ENCODE measurements around the gene SH3BGR. TPM values are rescaled to one million over a fixed set of nuclear protein-coding genes. Genes with fewer than 3 reads are reported as not detected.

SH3BGR gene
- total and polyA plus RNA-seq, 2 donors (not counting 1 experiment from before 2014, with no cell fraction given) = 1.8 to 6.8 TPM

DNA sequence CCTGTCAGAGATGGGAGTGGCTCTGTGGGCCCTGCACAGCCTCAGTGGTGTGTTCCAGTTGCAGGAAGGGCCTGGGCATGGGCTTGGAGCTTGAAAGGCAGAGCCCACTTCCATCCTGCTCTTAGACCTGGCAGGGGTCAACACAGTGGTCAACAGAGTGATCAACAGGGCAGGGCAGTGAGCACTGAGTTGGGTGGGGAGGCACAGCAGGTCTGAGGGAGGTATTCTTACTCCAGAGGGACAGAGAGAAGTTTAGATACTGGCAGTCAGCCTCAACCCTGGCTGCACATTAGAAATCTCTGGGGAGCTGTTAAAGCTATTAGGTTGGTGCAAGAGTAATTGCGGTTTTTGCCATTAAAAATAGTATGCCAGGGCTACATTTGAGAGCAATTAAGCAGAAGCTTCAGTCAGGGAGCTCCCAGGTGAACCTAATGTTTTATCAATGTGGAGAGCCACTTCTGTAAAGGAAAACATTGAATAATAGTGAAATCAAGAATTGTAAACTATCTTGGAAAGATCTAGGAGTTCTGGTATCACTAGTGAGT, 37.7 kb downstream of the SH3BGR start:
- Histone ChIP-seq H3K9ac (ENCODE audit: insufficient read depth, low read length) (no peak overlapping the region), H3K4me3 (replicated peaks in 1 of 4; ENCODE audit: control extremely low read depth in 1 of 4, insufficient read depth in 1 of 4, low read depth in 3 of 4, low read length in 4 of 4) (no peak overlapping the region), H2AFZ (ENCODE audit: low read length) (no peak overlapping the region), H3K27me3 (ENCODE audit: control insufficient read depth, insufficient read depth, low read length) (no peaks in the 10 kb centered on the region), H3K79me2 (ENCODE audit: control insufficient read depth, insufficient read depth, low read length) (no peaks in the 10 kb centered on the region), H4K20me1 (ENCODE audit: control insufficient read depth, extremely low read depth, insufficient read depth, low read length) (no peaks in the 10 kb centered on the region), H3K27ac (ENCODE audit: insufficient read depth, low read length) (no peak overlapping the region), H3K4me1 (ENCODE audit: control insufficient read depth, extremely low read depth, insufficient read depth, low read length) (no peaks in the 10 kb centered on the region), H3K4me2 (ENCODE audit: extremely low read depth, insufficient read depth, low read length) (no peak overlapping the region), H3K36me3 (ENCODE audit: control insufficient read depth, insufficient read depth, low read length) (no peaks in the 10 kb centered on the region), H3K9me3 (ENCODE audit: control insufficient read depth, insufficient read depth, low read depth, low read length) (no peaks in the 10 kb centered on the region)
- DNase-seq (ENCODE audit: low read depth in 2 of 2) = no peak
- TF ChIP-seq EZH2 (IDR thresholded peaks at IDR 0.05; ENCODE audit: low read length, missing control alignments) = no peak
- TF ChIP-seq, protein P1, sequence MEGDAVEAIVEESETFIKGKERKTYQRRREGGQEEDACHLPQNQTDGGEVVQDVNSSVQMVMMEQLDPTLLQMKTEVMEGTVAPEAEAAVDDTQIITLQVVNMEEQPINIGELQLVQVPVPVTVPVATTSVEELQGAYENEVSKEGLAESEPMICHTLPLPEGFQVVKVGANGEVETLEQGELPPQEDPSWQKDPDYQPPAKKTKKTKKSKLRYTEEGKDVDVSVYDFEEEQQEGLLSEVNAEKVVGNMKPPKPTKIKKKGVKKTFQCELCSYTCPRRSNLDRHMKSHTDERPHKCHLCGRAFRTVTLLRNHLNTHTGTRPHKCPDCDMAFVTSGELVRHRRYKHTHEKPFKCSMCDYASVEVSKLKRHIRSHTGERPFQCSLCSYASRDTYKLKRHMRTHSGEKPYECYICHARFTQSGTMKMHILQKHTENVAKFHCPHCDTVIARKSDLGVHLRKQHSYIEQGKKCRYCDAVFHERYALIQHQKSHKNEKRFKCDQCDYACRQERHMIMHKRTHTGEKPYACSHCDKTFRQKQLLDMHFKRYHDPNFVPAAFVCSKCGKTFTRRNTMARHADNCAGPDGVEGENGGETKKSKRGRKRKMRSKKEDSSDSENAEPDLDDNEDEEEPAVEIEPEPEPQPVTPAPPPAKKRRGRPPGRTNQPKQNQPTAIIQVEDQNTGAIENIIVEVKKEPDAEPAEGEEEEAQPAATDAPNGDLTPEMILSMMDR (conservative IDR thresholded peaks at IDR 0.05 in 1 of 2, IDR thresholded peaks at IDR 0.05 in 1 of 2; ENCODE audit: low read depth in 1 of 2, low read length in 2 of 2) = no peak

DNA sequence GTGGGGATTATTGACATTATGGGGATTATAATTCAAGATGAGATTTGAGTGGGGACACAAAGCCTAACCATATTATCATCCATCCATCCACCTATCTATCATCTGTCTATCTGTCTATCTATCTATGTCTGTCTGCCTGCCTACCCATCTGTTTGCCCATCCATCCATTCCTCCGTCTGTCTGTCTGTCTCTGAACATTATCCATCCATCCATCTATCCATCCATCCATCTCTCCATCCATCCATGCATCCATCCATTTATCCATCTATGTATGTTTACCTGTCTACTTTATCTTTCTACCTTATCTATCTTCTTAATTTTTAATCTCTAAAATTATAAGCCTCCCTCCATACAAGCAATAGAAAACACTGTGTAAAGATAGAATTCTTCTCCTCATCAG, 47.4 kb downstream of the SH3BGR start:
- Histone ChIP-seq H3K27ac (ENCODE audit: insufficient read depth, low read length) (no peak overlapping the region), H3K79me2 (ENCODE audit: control insufficient read depth, insufficient read depth, low read length) (no peaks in the 10 kb centered on the region), H3K36me3 (ENCODE audit: control insufficient read depth, insufficient read depth, low read length) (no peaks in the 10 kb centered on the region), H3K9me3 (ENCODE audit: control insufficient read depth, insufficient read depth, low read depth, low read length) (no peaks in the 10 kb centered on the region), H2AFZ (ENCODE audit: low read length) (no peak overlapping the region), H3K4me3 (replicated peaks in 1 of 4; ENCODE audit: control extremely low read depth in 1 of 4, insufficient read depth in 1 of 4, low read depth in 3 of 4, low read length in 4 of 4) (no peak overlapping the region), H3K4me2 (ENCODE audit: extremely low read depth, insufficient read depth, low read length) (no peak overlapping the region), H3K27me3 (ENCODE audit: control insufficient read depth, insufficient read depth, low read length) (no peaks in the 10 kb centered on the region), H3K4me1 (ENCODE audit: control insufficient read depth, extremely low read depth, insufficient read depth, low read length) (no peaks in the 10 kb centered on the region), H3K9ac (ENCODE audit: insufficient read depth, low read length) (no peak overlapping the region), H4K20me1 (ENCODE audit: control insufficient read depth, extremely low read depth, insufficient read depth, low read length) (no peaks in the 10 kb centered on the region)
- no peak for TF ChIP-seq EZH2 (IDR thresholded peaks at IDR 0.05; ENCODE audit: low read length, missing control alignments)
- TF ChIP-seq, protein P1 (conservative IDR thresholded peaks at IDR 0.05 in 1 of 2, IDR thresholded peaks at IDR 0.05 in 1 of 2; ENCODE audit: low read depth in 1 of 2, low read length in 2 of 2) = no peak
- DNase-seq (ENCODE audit: low read depth in 2 of 2) = no peak

DNA sequence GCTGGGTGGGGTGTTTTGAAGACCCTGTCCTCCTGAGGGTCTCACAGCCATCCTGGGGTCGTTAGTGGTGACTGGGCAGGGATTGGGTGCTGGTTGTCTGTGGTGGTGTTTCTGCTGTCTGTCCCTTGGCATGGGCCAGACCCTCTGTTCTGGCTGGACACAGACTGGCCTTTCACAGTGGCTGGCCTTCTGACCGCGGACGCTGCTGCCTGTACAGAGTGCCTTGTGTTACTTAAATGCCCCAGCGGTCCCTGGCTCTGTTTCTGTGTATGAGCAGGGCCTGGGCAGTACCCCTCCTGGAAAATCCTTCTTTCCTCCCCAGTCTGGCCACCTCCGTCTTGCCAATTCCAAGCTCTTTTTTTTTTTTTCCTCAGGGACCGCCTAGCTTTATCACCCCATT, 50.9 kb downstream of the SH3BGR start:
- no peak for TF ChIP-seq EZH2 (IDR thresholded peaks at IDR 0.05; ENCODE audit: low read length, missing control alignments)
- TF ChIP-seq, protein P1 (conservative IDR thresholded peaks at IDR 0.05 in 1 of 2, IDR thresholded peaks at IDR 0.05 in 1 of 2; ENCODE audit: low read depth in 1 of 2, low read length in 2 of 2) = no peak
- H3K4me1 ChIP-seq (ENCODE audit: control insufficient read depth, extremely low read depth, insufficient read depth, low read length) = no peaks in the 10 kb centered on the region
- H3K9ac ChIP-seq (ENCODE audit: insufficient read depth, low read length) = no peak overlapping the region
- no peaks in the 10 kb centered on the region for H3K36me3 ChIP-seq (ENCODE audit: control insufficient read depth, insufficient read depth, low read length)
- no peak for DNase-seq (ENCODE audit: low read depth in 2 of 2)
- H3K9me3 ChIP-seq (ENCODE audit: control insufficient read depth, insufficient read depth, low read depth, low read length) = no peaks in the 10 kb centered on the region
- H3K4me3 ChIP-seq (replicated peaks in 1 of 4; ENCODE audit: control extremely low read depth in 1 of 4, insufficient read depth in 1 of 4, low read depth in 3 of 4, low read length in 4 of 4) = no peak overlapping the region
- no peaks in the 10 kb centered on the region for H3K27me3 ChIP-seq (ENCODE audit: control insufficient read depth, insufficient read depth, low read length)
- no peak overlapping the region for H2AFZ ChIP-seq (ENCODE audit: low read length)
- no peak overlapping the region for H3K4me2 ChIP-seq (ENCODE audit: extremely low read depth, insufficient read depth, low read length)
- H3K27ac ChIP-seq (ENCODE audit: insufficient read depth, low read length) = no peak overlapping the region
- H4K20me1 ChIP-seq (ENCODE audit: control insufficient read depth, extremely low read depth, insufficient read depth, low read length) = no peaks in the 10 kb centered on the region
- no peaks in the 10 kb centered on the region for H3K79me2 ChIP-seq (ENCODE audit: control insufficient read depth, insufficient read depth, low read length)

Measured in fibroblast of lung (primary cell).